Hepatocyte (in vitro differentiated cells): ENCODE results near the gene CCDC192.

Source experiments
- CTCF ChIP-seq: fragments of 200-600 bp; sonication (generic); IDR thresholded peaks from 2 replicates; pipeline ENCODE4 v1.5.1; 2016; ENCODE audit warnings: antibody characterized with exemption, mild to moderate bottlenecking; ENCODE audit not compliant: poor library complexity
- EZH2 ChIP-seq: fragments of 200-600 bp; sonication (generic); IDR thresholded peaks from 2 replicates; pipeline ENCODE4 v1.6.1; 2016; ENCODE audit warnings: antibody characterized with exemption, mild to moderate bottlenecking, borderline replicate concordance

- TF ChIP-seq CTCF: no peak
- no peak for TF ChIP-seq EZH2
Observed at GRCh38 chr5:127906562-127907204, 203.5 kb downstream of the CCDC192 start.
